CD4-positive, alpha-beta T cell (primary cell): ENCODE measurements around the gene YKT6. TPM values are rescaled to one million over a fixed set of nuclear protein-coding genes. Genes with fewer than 3 reads are reported as not detected.

ENCODE experiments used
- ATAC-seq: fragments of 200-7000 bp; cut with Tn5 transposase; one replicate; pipeline ENCODE4 v1.10.0; 2022; ENCODE audit warnings: mild to moderate bottlenecking; ENCODE audit not compliant: poor library complexity
- CTCF ChIA-PET: fragments of 350-600 bp; sonication (Branson Sonifier 250); formaldehyde crosslinking; loops from one replicate; lab custom pipeline; 2021; ENCODE audit warnings: antibody characterized with exemption, inconsistent platforms; lab: Charles Lee
- POLR2A ChIA-PET: fragments of 350-600 bp; sonication (Branson Sonifier 250); formaldehyde crosslinking; loops from one replicate; lab custom pipeline; 2021; ENCODE audit warnings: antibody characterized with exemption, inconsistent platforms; lab: Charles Lee
- DNase-seq, 14 experiments: peaks; one replicate each; pipeline ENCODE4 v3.0.0-alpha.2; 2013 to 2020; ENCODE audit warnings: mixed read lengths in 2 of 14
- H3K27ac ChIP-seq, 2 donors: one replicate each; pipeline versions ENCODE4 v1.5.1 to v1.7.0; 2013; ENCODE audit warnings: low read length in 2 of 2, low read depth in 1 of 2, mild to moderate bottlenecking in 1 of 2
- H3K27me3 ChIP-seq, 2 experiments: 1 replicate in 1 of 2; 2 replicates in 1 of 2; pipeline versions ENCODE4 v1.6.1 to v1.7.0; 2013; ENCODE audit warnings: low read length in 2 of 2, control low read depth in 1 of 2, mild to moderate bottlenecking in 1 of 2, moderate library complexity in 1 of 2; ENCODE audit not compliant: insufficient read depth in 2 of 2, control insufficient read depth in 1 of 2
- H3K36me3 ChIP-seq: one replicate; pipeline ENCODE4 v1.6.1; 2013; ENCODE audit warnings: low read length, control low read depth; ENCODE audit not compliant: insufficient read depth
- H3K4me1 ChIP-seq: one replicate; pipeline ENCODE4 v1.6.1; 2013; ENCODE audit warnings: low read length, control low read depth; ENCODE audit not compliant: insufficient read depth
- H3K4me3 ChIP-seq: one replicate; pipeline ENCODE4 v1.5.1; 2013; ENCODE audit warnings: mild to moderate bottlenecking, low read length, moderate library complexity
- H3K9me3 ChIP-seq, 2 experiments: 1 replicate in 1 of 2; 2 replicates in 1 of 2; pipeline versions ENCODE4 v1.6.1 to v1.7.0; 2013; ENCODE audit warnings: low read length in 2 of 2, mild to moderate bottlenecking in 2 of 2, control low read depth in 1 of 2, moderate library complexity in 1 of 2; ENCODE audit not compliant: control insufficient read depth in 1 of 2, insufficient read depth in 1 of 2
- H3K27ac Mint-ChIP-seq: one replicate; pipeline ENCODE4 v1.8.0; 2020; ENCODE audit warnings: mixed read lengths
- H3K27me3 Mint-ChIP-seq: one replicate; pipeline ENCODE4 v1.8.0; 2021; ENCODE audit warnings: mixed read lengths
- H3K36me3 Mint-ChIP-seq: one replicate; pipeline ENCODE4 v1.8.0; 2021; ENCODE audit warnings: low read depth, mixed read lengths
- H3K4me1 Mint-ChIP-seq: one replicate; pipeline ENCODE4 v1.8.0; 2021; ENCODE audit warnings: low read depth, mixed read lengths
- H3K4me3 Mint-ChIP-seq: one replicate; pipeline ENCODE4 v1.8.0; 2020; ENCODE audit warnings: mild to moderate bottlenecking, mixed read lengths
- H3K9me3 Mint-ChIP-seq: one replicate; pipeline ENCODE4 v1.8.0; 2020; ENCODE audit warnings: mixed read lengths
- CTCF ChIP-seq: fragments of 200-600 bp; IDR thresholded peaks from one replicate; pipeline ENCODE4 v1.8.0; 2022; ENCODE audit warnings: antibody characterized with exemption, mild to moderate bottlenecking
- intact Hi-C, 2 experiments: fragments of 100-400 bp; cut with DNase I in 1 of 2; cut with micrococcal nuclease in 1 of 2; formaldehyde crosslinking; loops; one replicate each; pipeline versions ENCODE4 v1.15.1 to v1.9.0; 2023 to 2025; cut with DNase I, micrococcal nuclease
- total RNA-seq, 174 experiments: library from RNA in 2 of 174; stranded (reverse) in 2 of 174; gene quantifications; one replicate each; pipeline ENCODE4 v1.2.3 and lab custom pipeline; 2021 to 2026

Gene YKT6
- total RNA-seq, 2 experiments from 2014 or later = 85.0 to 86.4 TPM

DNA sequence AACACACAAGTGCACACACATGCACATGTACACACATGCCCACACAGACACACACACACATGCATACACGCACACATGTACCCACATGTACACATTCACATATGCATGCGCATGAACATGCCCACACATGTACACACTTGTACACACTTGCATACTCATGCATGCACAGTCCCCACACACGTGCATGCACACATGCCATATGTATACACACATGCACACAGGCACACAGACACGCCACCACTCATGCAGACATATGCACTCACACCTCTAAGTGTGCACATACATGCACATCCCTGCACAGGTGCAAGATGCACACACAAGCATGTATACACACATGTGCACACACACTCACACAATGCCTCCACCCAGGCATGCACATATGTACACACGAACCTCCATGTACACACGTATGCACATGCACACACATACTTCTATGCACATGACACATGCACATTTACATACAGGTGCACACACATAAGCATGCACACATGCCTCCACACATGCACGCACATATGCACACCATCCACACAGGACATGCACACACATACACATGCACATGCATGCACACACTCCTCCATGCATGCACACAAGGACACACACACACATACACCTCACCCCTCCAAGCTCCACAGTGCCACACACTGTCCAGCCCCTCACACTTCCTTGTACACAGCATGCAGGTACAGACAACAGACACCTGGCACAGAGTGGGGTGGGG, 45.8 kb downstream of the YKT6 start:
- intact Hi-C loops = no loop called here
- Histone ChIP-seq H3K27me3 (no peaks in the 10 kb centered on the region), H3K4me1 (peaks cover 1% of the 10 kb centered on the region), H3K27ac (no peak overlapping the region), H3K36me3 (no peaks in the 10 kb centered on the region), H3K9me3 (no peaks in the 10 kb centered on the region), H3K4me3 (no peak overlapping the region)
- DNase-seq = no peak
- ChIA-PET POLR2A (no interaction called here), CTCF (no interaction called here)
- H3K4me3 Mint-ChIP-seq = no peak overlapping the region
- H3K9me3 Mint-ChIP-seq = no peaks in the 10 kb centered on the region
- TF ChIP-seq CTCF = no peak
- H3K36me3 Mint-ChIP-seq = no peaks in the 10 kb centered on the region
- no peak for ATAC-seq
- H3K27me3 Mint-ChIP-seq = no peaks in the 10 kb centered on the region
- H3K27ac Mint-ChIP-seq = no peak overlapping the region
- no peaks in the 10 kb centered on the region for H3K4me1 Mint-ChIP-seq

- intact Hi-C loops = no loop called here
These were observed 47.3 kb downstream of the YKT6 start for GRCh38 chr7:44247868-44248651.

DNA sequence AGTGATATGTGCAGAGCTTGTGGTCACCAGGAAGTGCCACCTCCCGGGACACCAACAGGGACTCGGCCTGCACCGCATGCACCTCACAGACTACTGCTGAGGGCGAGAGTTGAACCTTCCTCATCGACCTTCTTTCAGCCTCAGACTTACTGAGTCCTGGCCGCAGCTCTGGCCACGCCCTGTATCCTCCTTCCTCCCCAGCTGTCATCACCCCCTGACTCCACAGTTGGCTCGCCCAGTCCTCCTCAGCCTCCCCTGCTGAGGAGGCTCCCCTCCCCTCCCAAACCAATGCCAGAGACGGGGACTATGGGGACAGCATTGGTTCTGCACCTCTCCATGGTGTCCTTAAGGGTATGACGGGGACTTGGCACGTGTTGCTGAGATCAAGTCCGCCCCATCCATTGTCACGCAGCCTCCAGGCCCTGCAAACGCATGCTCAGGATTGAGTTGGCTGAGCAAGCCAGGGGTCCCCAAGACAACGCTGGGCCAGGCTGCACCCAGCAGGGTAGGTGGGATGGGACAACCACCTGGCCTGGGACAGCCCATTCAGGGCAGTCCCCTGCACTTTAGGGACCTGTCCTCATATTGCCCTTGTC, 49.0 kb downstream of the YKT6 start:
- no peak for TF ChIP-seq CTCF
- ATAC-seq (no peak), DNase-seq (no peak)
- Mint-ChIP-seq H3K4me3 (no peak overlapping the region), H3K27ac (no peak overlapping the region), H3K36me3 (no peaks in the 10 kb centered on the region), H3K4me1 (no peaks in the 10 kb centered on the region), H3K9me3 (no peaks in the 10 kb centered on the region), H3K27me3 (no peaks in the 10 kb centered on the region)
- peaks cover 0 to 7% of the 10 kb centered on the region in 2 experiments for H3K9me3 ChIP-seq
- no peaks in the 10 kb centered on the region for H3K36me3 ChIP-seq
- intact Hi-C loops = no loop called here
- no peak overlapping the region for H3K27ac ChIP-seq
- ChIA-PET POLR2A (no interaction called here), CTCF (no interaction called here)
- H3K27me3 ChIP-seq = no peaks in the 10 kb centered on the region
- H3K4me3 ChIP-seq = no peak overlapping the region
- H3K4me1 ChIP-seq = no peaks in the 10 kb centered on the region

More at GRCh38 chr7:44247868-44248651, 47.3 kb downstream of the YKT6 start:
- no peak for ATAC-seq
- Histone ChIP-seq H3K4me3 (no peak overlapping the region), H3K36me3 (no peaks in the 10 kb centered on the region), H3K9me3 (no peaks in the 10 kb centered on the region), H3K27ac (no peak overlapping the region), H3K27me3 (no peaks in the 10 kb centered on the region), H3K4me1 (no peaks in the 10 kb centered on the region)
- Mint-ChIP-seq H3K4me3 (no peak overlapping the region), H3K9me3 (no peaks in the 10 kb centered on the region), H3K4me1 (no peaks in the 10 kb centered on the region), H3K27me3 (no peaks in the 10 kb centered on the region), H3K36me3 (no peaks in the 10 kb centered on the region), H3K27ac (no peak overlapping the region)
- no peak for TF ChIP-seq CTCF
- CTCF ChIA-PET = no interaction called here
- POLR2A ChIA-PET = no interaction called here
- no peak for DNase-seq
